OCI-LY3 (cell line): ENCODE data around the gene EIF4E1B.

Experiments
- H2AFZ ChIP-seq: fragments of 200-600, 300-600 bp; shearing (Covaris generic); 2 replicates; pipeline ENCODE4 v1.6.0; 2014; ENCODE audit warnings: antibody characterized with exemption, low read depth, low read length
- H3K27ac ChIP-seq: fragments of 200-600, 300-600 bp; sonication (generic); 2 replicates; pipeline ENCODE4 v1.5.1; 2014; ENCODE audit warnings: mild to moderate bottlenecking, low read length, moderate library complexity, mixed read lengths
- H3K27me3 ChIP-seq: fragments of 200-600, 300-600 bp; sonication (generic); 2 replicates; pipeline ENCODE4 v1.6.1; 2014; ENCODE audit warnings: low read depth, low read length, mixed read lengths
- H3K36me3 ChIP-seq: fragments of 200-600, 300-600 bp; sonication (generic); replicated peaks from 2 replicates; pipeline ENCODE3; 2014; ENCODE audit warnings: low read depth, low read length, mixed read lengths
- H3K4me1 ChIP-seq: fragments of 300-600, 200-600 bp; sonication (generic); 2 replicates; pipeline ENCODE4 v1.6.1; 2014; ENCODE audit warnings: low read length, mixed read lengths
- H3K4me2 ChIP-seq: fragments of 200-600, 300-600 bp; sonication (generic); 2 replicates; pipeline ENCODE4 v1.6.1; 2014; ENCODE audit warnings: low read length, mixed read lengths
- H3K4me3 ChIP-seq: fragments of 300-600, 200-600 bp; sonication (generic); 2 replicates; pipeline ENCODE4 v1.5.1; 2014; ENCODE audit warnings: antibody characterized with exemption, mild to moderate bottlenecking, low read length, moderate library complexity
- H3K79me2 ChIP-seq: fragments of 300-600, 200-600 bp; shearing (Covaris generic); 2 replicates; pipeline ENCODE4 v1.6.1; 2014; ENCODE audit warnings: mild to moderate bottlenecking, low read length, mixed read lengths
- H3K9ac ChIP-seq: fragments of 300-600, 200-600 bp; shearing (Covaris generic); 2 replicates; pipeline ENCODE4 v1.6.0; 2014; ENCODE audit warnings: mild to moderate bottlenecking, low read length, moderate library complexity
- H3K9me3 ChIP-seq: fragments of 200-600, 300-600 bp; shearing (Covaris generic); 2 replicates; pipeline ENCODE4 v1.6.1; 2014; ENCODE audit warnings: low read length, mixed read lengths; ENCODE audit not compliant: insufficient read depth
- H4K20me1 ChIP-seq: fragments of 200-600, 300-600 bp; sonication (generic); 2 replicates; pipeline ENCODE4 v1.6.1; 2016; ENCODE audit warnings: low read length, mixed read lengths; ENCODE audit not compliant: insufficient read depth
- EZH2phosphoT487 ChIP-seq: fragments of 200-600 bp; shearing (Covaris generic); IDR thresholded peaks from 2 replicates; pipeline ENCODE4 v1.6.1; 2018; ENCODE audit warnings: antibody characterized with exemption, mixed run types, low read depth
- TF ChIP-seq, protein P1 (sequence below): fragments of 200-600, 300-600 bp; sonication (generic); IDR thresholded peaks from 2 replicates; pipeline ENCODE4 v1.5.1; 2014; ENCODE audit warnings: antibody characterized with exemption, low read length, low read depth

EIF4E1B gene

DNA sequence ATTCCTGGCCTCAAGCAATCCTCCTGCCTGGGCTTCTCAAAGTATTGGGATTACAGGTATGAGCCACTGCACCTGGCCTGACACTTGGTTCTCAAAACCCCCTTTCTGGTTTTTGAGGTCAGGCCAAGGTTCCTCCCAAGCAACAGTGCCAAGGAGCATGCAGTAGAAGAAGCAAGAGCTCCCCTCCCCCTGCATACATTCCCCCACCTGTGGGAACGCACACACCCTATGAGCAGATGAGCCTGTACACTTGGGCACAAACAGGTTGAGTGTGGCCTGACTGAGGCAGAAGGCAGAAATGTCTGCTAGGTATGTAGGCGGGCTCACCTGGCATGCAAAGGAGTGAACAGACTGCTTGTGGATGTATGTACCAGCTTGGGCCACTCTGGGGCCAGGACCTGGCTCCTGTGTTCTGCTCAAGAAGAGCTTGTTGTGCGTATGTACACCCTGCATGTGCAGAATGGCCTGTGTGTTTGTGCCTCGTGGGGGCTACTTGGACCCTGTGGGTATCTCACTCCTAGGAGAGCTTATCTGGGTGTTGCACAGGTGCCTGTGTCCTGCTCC, 22.3 kb upstream of the EIF4E1B start:
- no peak overlapping the region for H3K4me3 ChIP-seq
- no peaks in the 10 kb centered on the region for H3K9me3 ChIP-seq
- H3K4me2 ChIP-seq, result no peak overlapping the region
- TF ChIP-seq, protein P1, sequence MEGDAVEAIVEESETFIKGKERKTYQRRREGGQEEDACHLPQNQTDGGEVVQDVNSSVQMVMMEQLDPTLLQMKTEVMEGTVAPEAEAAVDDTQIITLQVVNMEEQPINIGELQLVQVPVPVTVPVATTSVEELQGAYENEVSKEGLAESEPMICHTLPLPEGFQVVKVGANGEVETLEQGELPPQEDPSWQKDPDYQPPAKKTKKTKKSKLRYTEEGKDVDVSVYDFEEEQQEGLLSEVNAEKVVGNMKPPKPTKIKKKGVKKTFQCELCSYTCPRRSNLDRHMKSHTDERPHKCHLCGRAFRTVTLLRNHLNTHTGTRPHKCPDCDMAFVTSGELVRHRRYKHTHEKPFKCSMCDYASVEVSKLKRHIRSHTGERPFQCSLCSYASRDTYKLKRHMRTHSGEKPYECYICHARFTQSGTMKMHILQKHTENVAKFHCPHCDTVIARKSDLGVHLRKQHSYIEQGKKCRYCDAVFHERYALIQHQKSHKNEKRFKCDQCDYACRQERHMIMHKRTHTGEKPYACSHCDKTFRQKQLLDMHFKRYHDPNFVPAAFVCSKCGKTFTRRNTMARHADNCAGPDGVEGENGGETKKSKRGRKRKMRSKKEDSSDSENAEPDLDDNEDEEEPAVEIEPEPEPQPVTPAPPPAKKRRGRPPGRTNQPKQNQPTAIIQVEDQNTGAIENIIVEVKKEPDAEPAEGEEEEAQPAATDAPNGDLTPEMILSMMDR, result no peak
- no peak for TF ChIP-seq EZH2phosphoT487
- peaks cover 7% of the 10 kb centered on the region; the same call in 1 of the 2 replicates for H3K79me2 ChIP-seq
- H3K9ac ChIP-seq, result no peak overlapping the region
- H3K27me3 ChIP-seq, result peaks cover 10% of the 10 kb centered on the region; the same call in 1 of the 2 replicates
- H3K4me1 ChIP-seq, result peaks cover 5% of the 10 kb centered on the region; the same call in 1 of the 2 replicates
- no peak overlapping the region for H2AFZ ChIP-seq
- H4K20me1 ChIP-seq, result peaks cover 5% of the 10 kb centered on the region; the same call in 1 of the 2 replicates
- no peak overlapping the region for H3K27ac ChIP-seq
- no peaks in the 10 kb centered on the region for H3K36me3 ChIP-seq

DNA sequence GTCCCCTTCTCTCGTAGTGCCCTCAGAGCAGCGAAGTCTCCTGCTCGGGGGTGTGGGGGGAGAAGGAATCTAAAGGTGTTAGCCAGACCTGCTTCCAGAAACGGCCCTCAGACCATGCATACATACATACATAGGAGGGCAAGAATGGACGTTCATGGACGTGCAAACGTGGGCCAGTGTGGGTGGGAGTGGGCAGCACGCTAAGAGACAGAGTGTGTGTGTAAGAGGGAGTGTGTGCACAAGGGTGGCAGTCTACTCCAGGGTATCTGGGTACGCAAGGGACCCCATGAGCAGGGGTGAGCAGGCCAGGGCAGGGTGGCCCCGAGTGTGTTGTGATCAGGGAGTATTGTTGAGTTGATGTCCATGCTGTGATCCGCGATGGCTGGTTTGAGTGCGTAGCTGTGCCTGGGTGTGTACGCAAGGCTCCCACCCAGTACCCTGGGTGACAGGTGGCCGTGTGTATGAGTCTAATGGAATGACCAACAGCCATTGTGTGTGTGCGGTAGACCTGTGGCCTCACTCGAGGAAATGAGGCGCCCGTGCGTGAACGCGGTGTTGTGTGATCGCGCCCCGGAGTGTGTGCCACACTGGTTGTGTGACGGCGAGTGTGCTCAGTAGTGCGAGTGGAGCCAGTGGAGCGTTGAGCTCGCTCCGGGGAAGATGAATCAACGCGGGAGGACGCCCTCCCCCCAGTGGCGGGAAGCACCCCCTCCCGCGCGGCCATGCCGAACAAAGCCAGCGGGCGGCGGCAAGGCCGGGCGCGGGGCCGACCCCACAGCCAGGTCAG, 21.3 kb upstream of the EIF4E1B start:
- Histone ChIP-seq H3K9me3 (no peaks in the 10 kb centered on the region), H3K36me3 (no peaks in the 10 kb centered on the region), H4K20me1 (0 out of 2 replicates have a peak, but pooled peaks cover 5% of the 10 kb centered on the region), H3K79me2 (peaks cover 7% of the 10 kb centered on the region; the same call in 1 of the 2 replicates), H3K9ac (peak overlapping the region; percentile 66; the same call in 1 of the 2 replicates), H3K4me2 (peak overlapping the region; percentile 94), H3K4me3 (peak overlapping the region; percentile 83), H3K27ac (no peak overlapping the region), H3K4me1 (peaks cover 5% of the 10 kb centered on the region; the same call in 1 of the 2 replicates), H2AFZ (no peak overlapping the region), H3K27me3 (peaks cover 10% of the 10 kb centered on the region; the same call in 1 of the 2 replicates)
- TF ChIP-seq EZH2phosphoT487, result no peak
- TF ChIP-seq, protein P1, result no peak

DNA sequence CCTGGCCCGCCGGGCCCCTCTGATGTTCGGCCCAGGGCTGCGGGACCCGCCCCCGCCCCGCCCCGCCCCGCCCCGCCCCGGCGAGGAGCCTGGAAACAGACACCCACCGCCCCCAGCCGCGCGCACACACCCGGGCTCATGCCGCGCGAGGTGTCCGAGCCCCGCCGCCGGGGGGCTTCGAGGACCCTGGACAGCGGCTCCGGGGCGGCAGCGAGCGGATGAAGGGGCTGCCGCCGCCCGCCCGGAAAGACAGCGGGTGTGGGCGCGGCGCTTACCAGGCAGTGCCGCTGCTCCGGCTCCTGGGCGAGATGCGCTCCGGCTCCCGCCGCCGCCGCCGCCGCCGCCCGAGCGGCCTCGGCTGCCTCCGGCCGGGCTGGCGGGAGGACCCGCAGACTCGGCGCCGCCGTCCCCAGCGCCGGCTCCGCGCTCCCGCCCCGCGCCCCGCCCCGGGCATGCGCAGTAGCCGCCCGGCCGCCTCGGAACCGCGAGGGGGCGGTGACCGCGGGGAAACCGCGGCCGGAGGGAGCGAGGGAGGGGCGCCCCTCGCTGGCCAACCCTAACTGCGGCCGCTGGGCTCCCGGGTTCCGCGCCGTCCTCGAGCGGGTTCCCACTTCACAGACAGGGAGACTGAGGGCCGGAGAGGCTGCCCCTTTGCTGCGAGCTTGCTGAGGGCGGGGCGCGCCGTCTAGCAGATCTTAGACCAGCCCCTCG, 20.6 kb upstream of the EIF4E1B start, which contains the start of gene GPRIN1:
GPRIN1 (minus strand) TSS at position 433 of the 711 bp plus-strand sequence. CDS start 10,322 bp downstream, outside the sequence.
- H3K79me2 ChIP-seq, result peaks cover 7% of the 10 kb centered on the region; the same call in 1 of the 2 replicates

More for the DNA sequence above, 20.6 kb upstream of the EIF4E1B start, which contains the start of gene GPRIN1:
- Histone ChIP-seq H3K36me3 (no peaks in the 10 kb centered on the region), H4K20me1 (0 out of 2 replicates have a peak, but pooled peaks cover 5% of the 10 kb centered on the region), H2AFZ (peak within 1 kb of the TSS; percentile 82; the same call in 1 of the 2 replicates), H3K27ac (peak within 1 kb of the TSS; percentile 44), H3K9ac (peak within 1 kb of the TSS; percentile 82), H3K4me2 (peak within 1 kb of the TSS; percentile 94), H3K4me1 (peaks cover 5% of the 10 kb centered on the region; the same call in 1 of the 2 replicates), H3K4me3 (peak within 1 kb of the TSS; percentile 83), H3K27me3 (peaks cover 10% of the 10 kb centered on the region; the same call in 1 of the 2 replicates), H3K9me3 (no peaks in the 10 kb centered on the region)
- TF ChIP-seq EZH2phosphoT487, result no peak
- TF ChIP-seq, protein P1, result peak; percentile 39
